ENCODE results near the gene KCNH5.

KCNH5 gene

GRCh38 chr14:62674563-62675237 lies 370.6 kb downstream of the KCNH5 start:
- no peak for DNase-seq (ENCODE audit: low spot score)

DNA sequence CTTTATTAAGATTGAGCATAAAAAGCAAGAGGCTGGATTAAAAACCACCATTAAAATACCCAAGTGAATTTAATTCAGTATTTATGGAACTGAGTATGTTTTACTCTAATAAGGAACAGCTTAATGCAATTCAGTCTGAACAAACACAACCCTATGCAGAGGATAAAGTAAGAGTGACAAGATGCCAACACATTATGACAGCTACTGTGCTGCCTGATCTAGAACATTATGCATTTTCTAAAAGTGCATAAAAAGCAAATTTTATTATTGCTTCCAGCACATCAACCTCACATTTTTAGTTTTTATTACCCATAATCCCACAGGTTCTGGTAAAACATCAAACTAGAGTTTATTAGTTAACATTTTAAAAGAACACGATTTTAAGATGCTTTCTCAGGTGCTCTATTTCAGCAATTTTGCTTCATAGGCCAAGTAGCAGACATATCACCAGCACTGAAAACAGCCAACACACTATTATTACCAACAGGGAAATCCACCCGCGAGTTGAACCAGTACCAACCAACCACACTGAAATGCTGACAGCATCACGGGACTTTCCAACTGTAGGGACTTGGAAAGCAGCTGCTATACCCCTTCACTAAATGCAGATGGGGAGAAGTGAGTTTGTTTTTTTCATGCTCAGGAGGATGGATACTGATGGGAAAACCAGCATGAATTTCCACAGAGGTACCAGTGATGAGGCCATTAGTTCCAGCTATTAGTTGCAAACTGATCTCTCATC lies 372.1 kb downstream of the KCNH5 start:
- DNase-seq (ENCODE audit: low spot score), result no peak

GRCh38 chr14:62670526-62670925 lies 374.7 kb downstream of the KCNH5 start:
- no peak for DNase-seq (ENCODE audit: low spot score)

DNA sequence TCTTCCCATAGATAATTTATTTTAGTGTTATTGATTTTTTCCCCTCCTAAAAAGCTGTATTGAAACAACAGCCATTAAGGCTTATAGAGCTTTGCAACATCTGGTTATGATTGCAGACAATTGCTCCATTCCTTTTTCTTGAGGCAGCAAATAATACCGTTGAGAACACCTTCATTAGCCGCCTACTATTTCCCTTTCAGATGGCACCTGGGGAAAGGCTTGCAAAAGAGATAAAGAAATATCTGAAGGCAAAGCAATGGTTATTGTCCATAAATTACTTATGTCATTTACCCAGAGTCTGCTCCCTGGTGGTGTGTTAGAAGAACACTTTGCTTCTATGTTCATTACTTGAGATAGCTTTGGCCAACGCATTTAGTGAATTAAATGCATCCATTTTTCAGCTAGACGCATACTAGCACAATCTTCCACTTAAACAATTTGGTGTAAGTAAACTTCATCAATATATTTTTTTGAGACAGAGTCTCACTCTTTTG lies 377.8 kb downstream of the KCNH5 start:
- DNase-seq (ENCODE audit: low spot score), result no peak

- DNase-seq (ENCODE audit: low spot score), result no peak
Observed at GRCh38 chr14:62665286-62665685, 380.0 kb downstream of the KCNH5 start.

DNA sequence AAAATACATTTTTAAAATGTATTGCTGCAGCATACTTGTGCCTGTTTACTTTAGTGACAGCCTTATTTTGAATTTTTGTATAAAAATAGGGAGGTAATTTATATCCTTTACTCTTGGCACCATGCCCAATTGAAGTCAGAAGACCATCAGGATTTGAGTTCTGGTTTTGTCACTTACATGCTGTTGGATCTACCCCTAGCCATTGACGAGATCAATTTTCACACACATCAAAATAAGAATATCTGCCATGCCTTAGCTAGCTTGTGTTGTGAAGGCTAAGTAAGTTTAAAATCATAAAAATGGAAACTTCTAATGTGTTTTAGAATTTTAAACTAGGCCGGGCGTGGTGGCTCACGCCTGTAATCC lies 381.8 kb downstream of the KCNH5 start:
- no peak for DNase-seq (ENCODE audit: low spot score)

DNA sequence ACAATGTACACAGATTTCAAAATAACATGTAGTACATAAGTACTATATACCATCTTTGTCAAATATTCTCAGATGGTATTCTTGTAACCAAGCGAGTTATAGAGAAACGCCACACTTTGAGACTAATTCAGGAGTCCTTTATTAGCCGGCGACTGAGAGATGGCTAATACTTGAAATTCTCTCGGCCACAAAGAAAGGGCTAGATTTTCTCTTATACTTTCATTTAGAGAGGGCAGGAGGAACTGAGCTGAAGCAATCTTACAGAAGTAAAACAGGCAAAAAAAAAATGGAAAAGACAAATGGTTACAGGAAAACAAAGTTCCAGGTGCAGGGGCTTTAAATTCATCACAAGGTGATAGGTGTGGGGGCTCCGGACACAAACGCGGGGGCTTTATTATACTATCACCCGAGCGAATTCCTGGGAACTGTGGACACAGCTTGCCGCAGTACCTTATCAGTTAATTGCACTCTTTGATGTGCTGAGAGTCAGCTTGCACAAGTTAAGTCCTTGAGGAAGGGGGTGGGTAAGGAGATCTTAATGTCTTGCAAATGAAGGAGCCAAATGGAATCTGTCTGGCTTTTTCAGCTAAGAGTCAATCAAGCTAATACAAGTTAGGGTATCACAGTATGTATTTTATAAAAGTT lies 382.3 kb downstream of the KCNH5 start:
- no peak for DNase-seq (ENCODE audit: low spot score)

GRCh38 chr14:62661818-62662217 lies 383.4 kb downstream of the KCNH5 start:
- no peak for DNase-seq (ENCODE audit: low spot score)

DNA sequence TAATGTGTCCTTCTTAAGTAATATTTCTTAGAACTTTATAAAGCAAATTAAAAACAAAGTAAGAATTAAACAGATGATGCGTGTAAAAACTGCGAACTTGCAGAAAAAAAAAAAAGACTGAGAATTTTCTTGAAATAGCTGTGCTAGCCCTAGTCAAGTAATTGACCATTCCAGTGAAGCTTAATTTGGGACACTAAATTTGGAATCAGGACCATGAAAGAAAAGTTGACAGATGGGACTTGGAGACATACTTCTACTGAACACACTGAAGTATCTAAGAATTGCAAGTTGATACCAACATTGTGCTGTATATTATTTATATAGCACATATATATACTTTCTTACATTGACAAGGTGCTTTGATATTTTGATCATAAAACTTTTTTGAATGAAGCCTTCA lies 386.6 kb downstream of the KCNH5 start:
- DNase-seq (ENCODE audit: low spot score), result no peak

DNA sequence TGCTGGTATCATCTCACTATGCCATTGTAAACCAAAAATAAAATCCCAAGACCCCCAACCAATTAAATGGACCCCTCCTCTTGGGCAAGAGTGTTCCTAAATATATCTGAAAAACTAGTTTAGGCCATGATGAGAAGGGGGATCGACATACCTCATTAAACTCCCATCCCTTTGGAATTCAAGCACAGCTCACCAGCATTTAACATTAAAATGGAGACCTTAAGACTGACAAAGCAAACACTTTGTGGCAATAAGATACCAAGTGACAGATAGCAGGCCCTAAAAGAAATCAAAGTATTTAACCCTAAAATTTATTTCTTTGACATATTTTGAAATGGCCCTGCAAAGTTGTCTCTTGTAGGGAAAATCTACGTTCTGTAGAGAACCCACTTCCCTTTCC lies 387.9 kb downstream of the KCNH5 start:
- no peak for DNase-seq (ENCODE audit: low spot score)

DNA sequence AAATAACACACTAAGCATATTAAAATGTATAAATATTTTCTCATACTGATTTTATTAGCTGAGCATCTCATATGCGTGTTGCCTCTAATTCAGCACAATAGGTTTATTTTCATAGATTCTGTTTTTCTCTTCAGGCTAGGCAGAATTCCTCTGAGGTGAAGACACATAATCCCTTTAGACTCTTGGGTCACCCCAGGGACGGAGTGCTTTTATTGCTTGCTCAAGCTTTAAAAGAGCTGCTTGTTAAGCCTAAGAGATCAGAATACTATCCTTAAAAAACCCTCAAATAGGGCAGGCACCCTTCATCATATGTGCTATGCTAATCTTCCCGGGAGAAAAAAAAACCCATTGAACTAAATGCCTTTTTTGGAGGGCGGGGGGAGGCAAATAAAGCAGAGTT lies 390.1 kb downstream of the KCNH5 start:
- DNase-seq (ENCODE audit: low spot score), result no peak

DNA sequence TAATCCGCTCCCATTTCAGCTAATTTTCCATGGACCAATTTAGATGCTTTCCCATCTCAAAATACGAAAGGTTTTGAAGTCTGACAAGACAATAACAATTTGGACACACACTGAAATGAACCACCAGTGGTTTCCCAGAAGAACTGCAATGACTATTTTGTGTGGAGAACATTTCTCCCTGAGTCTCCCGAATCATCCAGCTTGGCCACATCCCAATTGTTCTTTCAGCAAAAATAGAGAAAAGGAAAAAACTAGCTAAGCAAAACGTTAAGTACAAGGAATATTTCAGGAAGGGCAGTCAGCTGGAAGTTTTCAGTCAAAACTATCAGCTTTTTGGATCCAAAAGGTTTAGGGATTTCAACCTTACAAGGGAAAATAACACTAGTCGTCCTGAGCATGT lies 390.6 kb downstream of the KCNH5 start:
- no peak for DNase-seq (ENCODE audit: low spot score)

Data from CD4-positive, alpha-beta T cell treated with Interleukin-2 at 100 ng/mL for 4 hours (primary cell).